HEK293T (cell line): ENCODE measurements around the gene ZCCHC24.

ENCODE experiments used
- CTCF ChIA-PET: fragments of 350-600 bp; formaldehyde crosslinking; extraction: SDS; loops from one replicate; lab custom pipeline; 2021; ENCODE audit warnings: antibody characterized with exemption, inconsistent platforms; lab: Yijun Ruan, JAX
- POLR2A ChIA-PET: fragments of 350-600 bp; formaldehyde crosslinking; extraction: SDS; loops from one replicate; lab custom pipeline; 2020; ENCODE audit warnings: antibody characterized with exemption, inconsistent platforms; lab: Yijun Ruan, JAX
- DNase-seq: peaks from one replicate; pipeline ENCODE4 v3.0.0; 2012; ENCODE audit warnings: mixed read lengths; ENCODE audit errors: extremely low spot score
- ARNT ChIP-seq: fragments of 450-650 bp; IDR thresholded peaks from 2 replicates; pipeline ENCODE4 v1.6.1; 2017; ENCODE audit warnings: mild to moderate bottlenecking
- BHLHE40 ChIP-seq: fragments of 450-650 bp; IDR thresholded peaks from 2 replicates; pipeline ENCODE4 v1.6.1; 2016; ENCODE audit warnings: mild to moderate bottlenecking, moderate library complexity, borderline replicate concordance
- CTBP1 ChIP-seq: fragments of 450-650 bp; IDR thresholded peaks from 2 replicates; pipeline ENCODE4 v1.6.1; 2016; ENCODE audit warnings: borderline replicate concordance
- ELF4 ChIP-seq: fragments of 450-650 bp; IDR thresholded peaks from 2 replicates; pipeline ENCODE4 v1.6.1; 2017; ENCODE audit warnings: antibody characterized with exemption
- FOXA1 ChIP-seq: fragments of 450-650 bp; IDR thresholded peaks from 2 replicates; pipeline ENCODE4 v1.6.1; 2016; ENCODE audit warnings: mild to moderate bottlenecking
- FOXK2 ChIP-seq: fragments of 450-650 bp; IDR thresholded peaks from 2 replicates; pipeline ENCODE4 v1.6.1; 2016; ENCODE audit warnings: mild to moderate bottlenecking
- FOXM1 ChIP-seq: fragments of 450-650 bp; IDR thresholded peaks from 2 replicates; pipeline ENCODE4 v1.6.1; 2017; ENCODE audit warnings: mild to moderate bottlenecking, borderline replicate concordance
- HDGF ChIP-seq: fragments of 450-650 bp; IDR thresholded peaks from 2 replicates; pipeline ENCODE4 v1.6.1; 2017; ENCODE audit warnings: antibody characterized with exemption, borderline replicate concordance
- L3MBTL2 ChIP-seq: fragments of 450-650 bp; conservative IDR thresholded peaks from 2 replicates; pipeline ENCODE4 v1.6.1; 2016; ENCODE audit warnings: mild to moderate bottlenecking
- LEF1 ChIP-seq: fragments of 450-650 bp; IDR thresholded peaks from 2 replicates; pipeline ENCODE4 v1.6.1; 2017; ENCODE audit warnings: mild to moderate bottlenecking, borderline replicate concordance
- NFRKB ChIP-seq: fragments of 450-650 bp; IDR thresholded peaks from 2 replicates; pipeline ENCODE4 v1.6.1; 2016; ENCODE audit warnings: mild to moderate bottlenecking, moderate library complexity
- PKNOX1 ChIP-seq: fragments of 450-650 bp; IDR thresholded peaks from 2 replicates; pipeline ENCODE4 v1.6.1; 2016
- SP1 ChIP-seq: fragments of 450-650 bp; IDR thresholded peaks from 2 replicates; pipeline ENCODE4 v1.6.1; 2017
- SUZ12 ChIP-seq: fragments of 450-650 bp; IDR thresholded peaks from 2 replicates; pipeline ENCODE4 v1.6.1; 2016; ENCODE audit warnings: mild to moderate bottlenecking
- TARDBP ChIP-seq: fragments of 450-650 bp; IDR thresholded peaks from 2 replicates; pipeline ENCODE4 v1.6.1; 2016
- ZNF384 ChIP-seq: fragments of 450-650 bp; IDR thresholded peaks from 2 replicates; pipeline ENCODE4 v1.6.1; 2016

Gene ZCCHC24

DNA sequence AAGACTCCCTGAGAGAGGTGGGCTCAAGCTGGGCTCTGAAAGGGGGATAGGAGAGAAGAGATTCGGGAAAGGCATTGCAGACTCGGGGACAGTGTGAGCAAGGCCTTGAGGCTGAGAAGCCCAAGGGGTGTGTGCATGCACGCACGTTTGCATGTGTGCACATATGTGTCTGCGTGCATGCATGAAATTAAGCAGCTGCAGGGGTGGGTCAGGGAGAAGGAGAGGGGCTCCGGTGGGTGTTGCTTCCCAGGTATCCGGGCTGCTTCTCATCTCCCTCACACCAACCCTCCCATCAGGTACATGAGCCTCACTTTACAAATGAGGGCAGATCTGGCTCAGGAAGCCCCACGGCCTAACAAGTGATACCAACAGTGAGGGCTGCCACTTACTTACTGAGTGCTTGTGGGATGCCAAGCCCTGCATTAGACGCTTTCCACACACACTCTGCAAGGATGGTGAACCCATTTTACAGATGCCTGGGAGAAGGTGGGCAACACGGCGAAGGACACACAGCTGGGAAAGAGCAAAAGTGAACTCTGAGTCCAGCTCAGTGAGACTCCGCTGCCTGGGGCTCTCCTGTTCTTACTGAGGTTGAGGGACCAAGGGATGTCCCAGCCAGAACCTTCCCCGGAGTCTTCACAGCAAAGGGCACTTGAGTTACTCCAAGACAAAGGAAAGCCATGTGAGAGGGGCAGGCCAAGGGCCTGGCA is 26.4 kb downstream of the ZCCHC24 start:
- CTCF ChIA-PET, result interaction anchor here (0.6 kb wide), 1 partner anchor 54 kb away, joined by 3 read pairs; no protein-coding TSS in a partner anchor
- POLR2A ChIA-PET, result no interaction called here
- TF ChIP-seq ZNF384, result no peak
- TF ChIP-seq L3MBTL2, result no peak
- TF ChIP-seq PKNOX1, result no peak
- TF ChIP-seq HDGF, result no peak
- TF ChIP-seq ARNT, result no peak
- TF ChIP-seq TARDBP, result no peak
- no peak for TF ChIP-seq BHLHE40
- no peak for TF ChIP-seq SUZ12
- TF ChIP-seq FOXK2, result no peak
- no peak for TF ChIP-seq CTBP1
- DNase-seq, result no peak

DNA sequence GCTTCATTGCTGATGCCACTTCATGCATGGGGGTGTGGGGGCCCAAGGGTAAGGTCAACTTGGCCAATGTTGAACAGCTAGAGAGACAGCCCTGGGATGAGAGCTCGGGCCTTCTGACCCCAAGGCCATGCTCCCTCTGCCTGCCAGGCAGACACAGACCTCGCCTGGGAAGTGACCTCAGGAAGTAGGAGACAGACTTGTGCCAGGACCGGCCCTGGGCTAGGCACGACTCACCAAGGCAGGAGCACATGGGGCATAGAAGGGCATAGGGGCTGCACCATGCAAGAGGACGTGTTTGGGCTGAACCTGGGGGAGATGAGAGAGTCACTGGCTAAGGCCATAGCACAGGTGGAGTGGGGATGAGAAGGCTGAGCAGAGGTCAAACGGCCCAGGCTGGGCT is 27.1 kb downstream of the ZCCHC24 start:
- DNase-seq, result no peak
- CTCF ChIA-PET, result no interaction called here
- TF ChIP-seq BHLHE40 (no peak), HDGF (no peak), NFRKB (no peak), SUZ12 (no peak), TARDBP (no peak), ELF4 (no peak), PKNOX1 (no peak), FOXA1 (no peak), CTBP1 (no peak), L3MBTL2 (no peak), ZNF384 (no peak), FOXK2 (no peak), LEF1 (no peak)
- POLR2A ChIA-PET, result no interaction called here

DNA sequence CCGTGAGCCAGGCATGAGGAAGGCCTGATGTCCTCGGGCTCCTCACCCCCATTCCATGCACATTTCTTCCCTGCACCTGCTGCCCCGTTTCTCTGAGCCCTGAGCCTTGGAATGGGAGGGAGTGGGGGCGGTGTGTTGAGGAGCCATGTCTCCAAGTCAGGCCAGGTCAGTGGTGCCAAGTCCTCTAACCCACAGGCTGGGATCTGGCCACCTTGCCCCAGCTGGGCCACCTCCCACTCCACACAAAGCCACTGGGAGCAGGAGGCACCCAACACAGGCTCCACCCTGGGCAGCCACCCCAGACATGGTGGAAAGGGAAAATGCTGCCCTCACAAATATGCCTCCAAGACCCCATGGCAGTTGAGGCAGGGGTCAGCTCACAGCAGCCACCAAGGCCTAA is 27.7 kb downstream of the ZCCHC24 start:
- TF ChIP-seq LEF1 (no peak), CTBP1 (no peak), ZNF384 (no peak), FOXA1 (no peak), SUZ12 (no peak), L3MBTL2 (no peak), ARNT (no peak), PKNOX1 (no peak), BHLHE40 (no peak), SP1 (no peak), FOXM1 (no peak), NFRKB (no peak), TARDBP (no peak), FOXK2 (no peak), ELF4 (no peak), HDGF (no peak)
- ChIA-PET CTCF (no interaction called here), POLR2A (no interaction called here)
- no peak for DNase-seq

- POLR2A ChIA-PET, result no interaction called here
- TF ChIP-seq SUZ12 (no peak), NFRKB (no peak), BHLHE40 (no peak), LEF1 (no peak), TARDBP (no peak), L3MBTL2 (no peak), CTBP1 (no peak), ARNT (no peak), FOXK2 (no peak), HDGF (no peak), SP1 (no peak)
- no peak for DNase-seq
- CTCF ChIA-PET, result no interaction called here
Measured at GRCh38 chr10:79417266-79417665, 28.2 kb downstream of the ZCCHC24 start.

GRCh38 chr10:79416578-79417255 is 28.7 kb downstream of the ZCCHC24 start:
- TF ChIP-seq FOXK2 (no peak), FOXA1 (no peak), BHLHE40 (no peak), LEF1 (no peak), L3MBTL2 (no peak)
- ChIA-PET POLR2A (no interaction called here), CTCF (no interaction called here)
- no peak for DNase-seq
